Spinal cord (tissue), 10 donors: Measurements from ENCODE around the gene FAM107B. TPM values are rescaled to one million over a fixed set of nuclear protein-coding genes. Genes with fewer than 3 reads are reported as not detected.

ENCODE experiments used
- DNase-seq, 6 donors: peaks; one replicate each; pipeline versions ENCODE4 v3.0.0 to v3.0.0-alpha.2; 2013 to 2015; ENCODE audit warnings: low spot score in 6 of 6, low read depth in 4 of 6
- H3K27ac ChIP-seq: one replicate; pipeline ENCODE4 v1.5.1; 2013; ENCODE audit warnings: low read depth, low read length, control low read depth
- H3K27me3 ChIP-seq: one replicate; pipeline ENCODE4 v1.6.1; 2013; ENCODE audit warnings: low read length; ENCODE audit not compliant: control insufficient read depth, insufficient read depth
- H3K36me3 ChIP-seq: one replicate; pipeline ENCODE4 v1.6.1; 2013; ENCODE audit warnings: low read length; ENCODE audit not compliant: control insufficient read depth, insufficient read depth
- H3K4me1 ChIP-seq: one replicate; pipeline ENCODE4 v1.6.1; 2013; ENCODE audit warnings: low read length; ENCODE audit not compliant: control insufficient read depth, insufficient read depth
- H3K4me3 ChIP-seq: one replicate; pipeline ENCODE4 v1.5.1; 2013; ENCODE audit warnings: low read depth, low read length, control low read depth
- H3K9me3 ChIP-seq: one replicate; pipeline ENCODE4 v1.6.1; 2013; ENCODE audit warnings: low read length; ENCODE audit not compliant: control insufficient read depth, insufficient read depth
- WGBS: methylation state at CpG from one replicate; pipeline ENCODE4 v1.1.5; 2013; ENCODE audit warnings: missing lambda C conversion rate; ENCODE audit not compliant: insufficient coverage; 5-methylcytosine and 5-hydroxymethylcytosine counted together
- polyA plus RNA-seq, 2 donors: library from polyadenylated mRNA; unstranded; fragments of 120-200 nt; gene quantifications; one replicate each; pipeline ENCODE4 v1.2.1, GENCODE V29; 2013; ENCODE audit not compliant: insufficient read length in 2 of 2
- total RNA-seq, 2 donors: library from RNA; depleted of rRNA in 1 of 2; stranded (reverse); fragments of 120-200 nt in 1 of 2; fragments of >200 nt in 1 of 2; gene quantifications; one replicate each; pipeline versions ENCODE4 v1.2.3 to v1.2.4, GENCODE V29; 2013 to 2014
- donor health status: healthy.

FAM107B gene
- total and polyA plus RNA-seq, 4 donors, result 36.4 to 56.9 (median 47.1) TPM

GRCh38 chr10:14653271-14654161 lies 121.2 kb downstream of the FAM107B start:
- Histone ChIP-seq H3K4me3 (no peak overlapping the region), H3K27me3 (no peaks in the 10 kb centered on the region), H3K36me3 (no peaks in the 10 kb centered on the region), H3K9me3 (no peaks in the 10 kb centered on the region), H3K27ac (peak overlapping the region; percentile 0), H3K4me1 (peaks cover 5% of the 10 kb centered on the region)
- DNase-seq, result peak in 2 of 6 donors; percentile 41 to 51
- WGBS, result 22% methylated on average over 3 of the region's 8 CpGs

- DNase-seq, result no peak
- H3K9me3 ChIP-seq, result no peaks in the 10 kb centered on the region
- H3K4me1 ChIP-seq, result peaks cover 10% of the 10 kb centered on the region
- WGBS, result 74% methylated on average over 4 of the region's 5 CpGs
- no peak overlapping the region for H3K27ac ChIP-seq
- H3K27me3 ChIP-seq, result no peaks in the 10 kb centered on the region
- no peaks in the 10 kb centered on the region for H3K36me3 ChIP-seq
- H3K4me3 ChIP-seq, result no peak overlapping the region
Measured at GRCh38 chr10:14652816-14653215, 121.9 kb downstream of the FAM107B start.

GRCh38 chr10:14652067-14652466 lies 122.6 kb downstream of the FAM107B start:
- Histone ChIP-seq H3K4me1 (peaks cover 10% of the 10 kb centered on the region), H3K4me3 (no peak overlapping the region), H3K36me3 (no peaks in the 10 kb centered on the region), H3K27me3 (no peaks in the 10 kb centered on the region), H3K9me3 (no peaks in the 10 kb centered on the region), H3K27ac (no peak overlapping the region)
- no peak for DNase-seq
- no CpG with 5 or more reads among the region's 3 CpGs for WGBS

- H3K9me3 ChIP-seq, result no peaks in the 10 kb centered on the region
- H3K36me3 ChIP-seq, result no peaks in the 10 kb centered on the region
- 100% methylated on average over 3 of the region's 4 CpGs for whole genome bisulfite sequencing
- no peak overlapping the region for H3K27ac ChIP-seq
- peaks cover 10% of the 10 kb centered on the region for H3K4me1 ChIP-seq
- no peak for DNase-seq
- H3K4me3 ChIP-seq, result no peak overlapping the region
- H3K27me3 ChIP-seq, result no peaks in the 10 kb centered on the region
Measured at GRCh38 chr10:14649739-14650138, 125.0 kb downstream of the FAM107B start.

GRCh38 chr10:14648946-14649345 lies 125.8 kb downstream of the FAM107B start:
- no peaks in the 10 kb centered on the region for H3K27me3 ChIP-seq
- no peak overlapping the region for H3K4me3 ChIP-seq
- no peak overlapping the region for H3K27ac ChIP-seq
- DNase-seq, result peak in 1 of 6 donors; percentile 41
- no peaks in the 10 kb centered on the region for H3K36me3 ChIP-seq
- peaks cover 10% of the 10 kb centered on the region for H3K4me1 ChIP-seq
- WGBS, result no CpG with 5 or more reads among the region's 2 CpGs
- no peaks in the 10 kb centered on the region for H3K9me3 ChIP-seq

GRCh38 chr10:14648005-14648765 lies 126.5 kb downstream of the FAM107B start:
- H3K36me3 ChIP-seq, result no peaks in the 10 kb centered on the region
- H3K4me1 ChIP-seq, result peaks cover 7% of the 10 kb centered on the region
- H3K4me3 ChIP-seq, result no peak overlapping the region
- no peaks in the 10 kb centered on the region for H3K9me3 ChIP-seq
- peak overlapping the region; percentile 70 for H3K27ac ChIP-seq
- peak in 5 of 6 donors; percentile 67 to 97 (median 79) for DNase-seq
- H3K27me3 ChIP-seq, result no peaks in the 10 kb centered on the region
- WGBS, result 0% methylated on average over 8 of the region's 15 CpGs

- Histone ChIP-seq H3K27me3 (no peaks in the 10 kb centered on the region), H3K4me1 (peaks cover 6% of the 10 kb centered on the region), H3K4me3 (no peak overlapping the region), H3K9me3 (no peaks in the 10 kb centered on the region), H3K27ac (no peak overlapping the region), H3K36me3 (no peaks in the 10 kb centered on the region)
- peak in 2 of 6 donors; percentile 26 to 68 for DNase-seq
- WGBS, result 0% methylated on average over 1 of the region's 6 CpGs
Measured at GRCh38 chr10:14645239-14645960, 129.3 kb downstream of the FAM107B start.

GRCh38 chr10:14639637-14640036 lies 135.1 kb downstream of the FAM107B start:
- Histone ChIP-seq H3K4me1 (no peaks in the 10 kb centered on the region), H3K27me3 (peaks cover 3% of the 10 kb centered on the region), H3K9me3 (no peaks in the 10 kb centered on the region), H3K27ac (no peak overlapping the region), H3K36me3 (no peaks in the 10 kb centered on the region), H3K4me3 (no peak overlapping the region)
- 79% methylated on average over 3 of the region's 3 CpGs for WGBS
- DNase-seq, result no peak

- H3K27ac ChIP-seq, result no peak overlapping the region
- no peaks in the 10 kb centered on the region for H3K4me1 ChIP-seq
- no peaks in the 10 kb centered on the region for H3K36me3 ChIP-seq
- H3K27me3 ChIP-seq, result peaks cover 3% of the 10 kb centered on the region
- no peak for DNase-seq
- WGBS, result 82% methylated on average over 3 of the region's 7 CpGs
- no peaks in the 10 kb centered on the region for H3K9me3 ChIP-seq
- H3K4me3 ChIP-seq, result no peak overlapping the region
Measured at GRCh38 chr10:14635043-14635710, 139.5 kb downstream of the FAM107B start.
